Measurements from ENCODE around the gene RASSF5.

- TF ChIP-seq CTCF (IDR thresholded peaks at IDR 0.05) (no peak), POLR2AphosphoS5 (IDR thresholded peaks at IDR 0.05; ENCODE audit: insufficient read depth in 1 of 2, low read depth in 1 of 2) (no peak), POLR2A (IDR thresholded peaks at IDR 0.05) (no peak)
Observed at GRCh38 chr1:206472024-206472423, 35.3 kb upstream of the RASSF5 start.
